PFSK-1 (cell line): ENCODE data around the gene LST1.

Source experiments
- FOXP2 ChIP-seq: optimal IDR thresholded peaks from 2 replicates; pipeline ENCODE3; 2011; ENCODE audit warnings: borderline replicate concordance, control low read depth, inconsistent platforms; ENCODE audit not compliant: insufficient read depth; ENCODE audit errors: extremely low read length, extremely low read depth
- POLR2AphosphoS5 ChIP-seq: IDR thresholded peaks from 2 replicates; pipeline ENCODE4 v1.6.1; 2012; ENCODE audit warnings: low read depth, mild to moderate bottlenecking, control low read depth, low read length, moderate library complexity
- SIN3A ChIP-seq: IDR thresholded peaks from 2 replicates; pipeline ENCODE4 v1.6.1; 2012; ENCODE audit warnings: mild to moderate bottlenecking, low read length, moderate library complexity, borderline replicate concordance; ENCODE audit not compliant: insufficient read depth
- TAF1 ChIP-seq: IDR thresholded peaks from 2 replicates; pipeline ENCODE4 v1.6.1; 2012; ENCODE audit warnings: low read length, control low read depth, borderline replicate concordance; ENCODE audit not compliant: insufficient read depth
- TF ChIP-seq, protein P1 (sequence below), 2 experiments: IDR thresholded peaks; 2 replicates each; pipeline versions ENCODE4 v1.6.1 to v1.8.0; 2011 to 2012; ENCODE audit warnings: low read depth in 2 of 2, low read length in 2 of 2, control low read depth in 1 of 2, inconsistent platforms in 1 of 2, mild to moderate bottlenecking in 1 of 2, moderate library complexity in 1 of 2; ENCODE audit not compliant: insufficient read depth in 1 of 2

The LST1 gene

DNA sequence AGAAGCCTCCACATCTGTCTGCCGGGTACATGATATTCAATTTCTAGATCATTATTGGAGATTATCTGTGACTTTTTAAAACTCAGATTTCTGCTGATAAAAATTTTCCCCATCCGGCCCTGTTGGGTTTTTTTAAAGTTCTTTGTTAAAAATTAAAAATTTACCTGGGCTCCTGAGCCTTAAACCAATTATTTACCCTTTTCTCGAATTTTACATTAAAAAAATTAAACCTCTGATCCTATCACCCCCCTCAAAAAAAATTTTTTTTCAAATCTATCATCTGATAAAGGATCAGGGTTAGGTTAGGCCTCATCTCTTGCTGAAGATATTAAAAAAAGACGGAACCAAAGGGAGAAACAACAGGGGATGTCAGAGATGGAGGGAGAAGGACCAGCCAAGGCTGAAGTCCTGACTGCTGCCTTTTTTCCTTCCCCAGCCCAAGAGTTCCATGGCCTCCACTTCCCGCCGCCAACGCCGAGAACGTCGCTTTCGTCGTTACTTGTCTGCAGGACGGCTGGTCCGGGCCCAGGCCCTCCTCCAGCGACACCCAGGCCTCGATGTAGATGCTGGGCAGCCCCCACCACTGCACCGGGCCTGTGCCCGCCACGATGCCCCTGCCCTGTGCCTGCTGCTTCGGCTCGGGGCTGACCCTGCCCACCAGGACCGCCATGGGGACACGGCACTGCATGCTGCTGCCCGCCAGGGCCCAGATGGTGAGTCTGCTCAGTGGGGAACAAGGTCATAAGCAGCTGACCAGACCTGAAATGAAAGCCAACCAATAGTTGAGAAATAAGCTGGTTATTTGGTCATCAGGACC, 38.1 kb upstream of the LST1 start:
- TF ChIP-seq POLR2AphosphoS5 (no peak), SIN3A (no peak), TAF1 (no peak), FOXP2 (no peak)
- TF ChIP-seq, protein P1, sequence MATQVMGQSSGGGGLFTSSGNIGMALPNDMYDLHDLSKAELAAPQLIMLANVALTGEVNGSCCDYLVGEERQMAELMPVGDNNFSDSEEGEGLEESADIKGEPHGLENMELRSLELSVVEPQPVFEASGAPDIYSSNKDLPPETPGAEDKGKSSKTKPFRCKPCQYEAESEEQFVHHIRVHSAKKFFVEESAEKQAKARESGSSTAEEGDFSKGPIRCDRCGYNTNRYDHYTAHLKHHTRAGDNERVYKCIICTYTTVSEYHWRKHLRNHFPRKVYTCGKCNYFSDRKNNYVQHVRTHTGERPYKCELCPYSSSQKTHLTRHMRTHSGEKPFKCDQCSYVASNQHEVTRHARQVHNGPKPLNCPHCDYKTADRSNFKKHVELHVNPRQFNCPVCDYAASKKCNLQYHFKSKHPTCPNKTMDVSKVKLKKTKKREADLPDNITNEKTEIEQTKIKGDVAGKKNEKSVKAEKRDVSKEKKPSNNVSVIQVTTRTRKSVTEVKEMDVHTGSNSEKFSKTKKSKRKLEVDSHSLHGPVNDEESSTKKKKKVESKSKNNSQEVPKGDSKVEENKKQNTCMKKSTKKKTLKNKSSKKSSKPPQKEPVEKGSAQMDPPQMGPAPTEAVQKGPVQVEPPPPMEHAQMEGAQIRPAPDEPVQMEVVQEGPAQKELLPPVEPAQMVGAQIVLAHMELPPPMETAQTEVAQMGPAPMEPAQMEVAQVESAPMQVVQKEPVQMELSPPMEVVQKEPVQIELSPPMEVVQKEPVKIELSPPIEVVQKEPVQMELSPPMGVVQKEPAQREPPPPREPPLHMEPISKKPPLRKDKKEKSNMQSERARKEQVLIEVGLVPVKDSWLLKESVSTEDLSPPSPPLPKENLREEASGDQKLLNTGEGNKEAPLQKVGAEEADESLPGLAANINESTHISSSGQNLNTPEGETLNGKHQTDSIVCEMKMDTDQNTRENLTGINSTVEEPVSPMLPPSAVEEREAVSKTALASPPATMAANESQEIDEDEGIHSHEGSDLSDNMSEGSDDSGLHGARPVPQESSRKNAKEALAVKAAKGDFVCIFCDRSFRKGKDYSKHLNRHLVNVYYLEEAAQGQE (IDR thresholded peaks at IDR 0.05; ENCODE audit: insufficient read depth in 1 of 2, low read depth in 2 of 2, low read length in 2 of 2) = no peak

DNA sequence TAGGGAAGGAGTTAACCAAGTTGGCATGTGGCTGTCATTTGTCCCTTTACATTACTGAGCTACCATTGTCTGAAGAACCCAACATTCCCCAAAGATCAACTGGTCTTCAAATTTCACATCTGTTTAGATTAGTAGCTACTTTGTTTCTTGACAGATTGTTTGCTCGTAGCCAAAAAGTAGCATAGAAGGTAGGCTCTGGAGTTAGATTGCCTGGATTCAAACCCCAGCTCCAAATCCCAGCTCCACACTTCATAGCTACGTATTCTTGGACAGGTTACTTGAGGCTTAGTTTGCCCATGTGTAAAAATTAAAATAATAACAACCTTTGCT, 37.6 kb upstream of the LST1 start:
- TF ChIP-seq, protein P1 (IDR thresholded peaks at IDR 0.05; ENCODE audit: insufficient read depth in 1 of 2, low read depth in 2 of 2, low read length in 2 of 2) = no peak
- TF ChIP-seq TAF1 = no peak
- no peak for TF ChIP-seq POLR2AphosphoS5
- no peak for TF ChIP-seq FOXP2
- TF ChIP-seq SIN3A = no peak

DNA sequence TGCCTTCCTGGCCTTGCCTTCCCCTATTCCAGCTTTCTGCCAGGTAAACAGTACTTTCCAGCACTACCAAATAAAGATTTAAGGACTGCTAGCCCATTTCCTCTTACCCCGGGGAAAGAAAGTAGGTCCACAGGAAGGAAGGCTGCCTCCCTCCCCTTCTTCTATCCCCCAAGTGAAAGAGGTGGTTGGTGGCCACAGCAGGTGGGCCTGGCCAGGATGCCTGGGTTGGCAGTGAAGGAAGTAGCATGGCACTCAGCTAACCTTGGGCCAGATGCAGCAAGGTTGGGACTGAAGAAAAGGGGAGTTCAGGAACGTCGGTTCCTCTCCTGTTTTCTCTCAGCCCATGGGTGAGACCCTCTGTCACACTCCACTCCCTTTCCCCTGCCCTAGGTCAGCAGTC, 29.8 kb upstream of the LST1 start:
- TF ChIP-seq POLR2AphosphoS5 = no peak
- no peak for TF ChIP-seq TAF1
- TF ChIP-seq SIN3A = no peak
- TF ChIP-seq, protein P1 (IDR thresholded peaks at IDR 0.05; ENCODE audit: insufficient read depth in 1 of 2, low read depth in 2 of 2, low read length in 2 of 2) = no peak
- TF ChIP-seq FOXP2 = no peak

DNA sequence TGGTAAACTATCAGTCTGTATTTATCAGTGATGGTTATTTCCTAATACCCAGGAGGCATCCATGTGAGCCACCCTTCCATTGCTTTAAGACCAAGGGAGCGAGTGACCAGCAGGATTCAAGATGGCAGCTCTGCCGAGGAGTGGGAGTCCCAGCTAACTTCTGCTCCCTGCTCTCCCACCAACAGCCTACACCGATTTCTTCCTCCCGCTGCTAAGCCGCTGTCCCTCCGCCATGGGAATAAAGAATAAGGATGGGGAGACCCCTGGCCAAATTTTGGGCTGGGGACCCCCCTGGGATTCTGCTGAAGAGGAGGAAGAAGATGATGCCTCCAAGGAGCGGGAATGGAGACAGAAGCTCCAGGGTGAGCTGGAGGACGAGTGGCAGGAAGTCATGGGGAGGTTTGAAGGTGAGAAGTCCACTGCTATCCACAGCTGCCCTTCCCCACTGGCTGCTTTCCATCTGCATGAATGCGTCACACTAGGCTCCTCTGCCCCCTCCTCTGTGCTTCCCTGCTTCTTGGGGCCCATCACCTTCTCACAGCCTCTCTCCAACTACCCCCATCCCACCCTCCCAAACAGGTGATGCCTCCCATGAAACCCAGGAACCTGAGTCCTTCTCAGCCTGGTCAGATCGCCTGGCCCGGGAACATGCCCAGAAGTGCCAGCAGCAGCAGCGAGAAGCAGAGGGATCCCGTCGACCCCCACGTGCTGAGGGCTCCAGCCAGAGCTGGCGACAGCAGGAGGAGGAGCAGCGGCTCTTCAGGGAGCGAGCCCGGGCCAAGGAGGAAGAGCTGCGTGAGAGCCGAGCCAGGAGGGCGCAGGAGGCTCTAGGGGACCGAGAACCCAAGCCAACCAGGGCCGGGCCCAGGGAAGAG, 28.4 kb upstream of the LST1 start:
- TF ChIP-seq TAF1 = no peak
- TF ChIP-seq, protein P1 (IDR thresholded peaks at IDR 0.05; ENCODE audit: insufficient read depth in 1 of 2, low read depth in 2 of 2, low read length in 2 of 2) = no peak
- no peak for TF ChIP-seq FOXP2
- TF ChIP-seq SIN3A = no peak
- no peak for TF ChIP-seq POLR2AphosphoS5

DNA sequence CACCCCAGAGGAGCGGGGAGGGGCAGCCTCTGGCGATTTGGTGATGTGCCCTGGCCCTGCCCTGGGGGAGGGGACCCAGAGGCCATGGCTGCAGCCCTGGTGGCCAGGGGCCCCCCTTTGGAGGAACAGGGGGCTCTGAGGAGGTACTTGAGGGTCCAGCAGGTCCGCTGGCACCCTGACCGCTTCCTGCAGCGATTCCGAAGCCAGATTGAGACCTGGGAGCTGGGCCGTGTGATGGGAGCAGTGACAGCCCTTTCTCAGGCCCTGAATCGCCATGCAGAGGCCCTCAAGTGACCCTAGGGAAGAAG, 27.8 kb upstream of the LST1 start:
- TF ChIP-seq FOXP2 (no peak), SIN3A (no peak), POLR2AphosphoS5 (no peak), TAF1 (no peak)
- TF ChIP-seq, protein P1 (IDR thresholded peaks at IDR 0.05; ENCODE audit: insufficient read depth in 1 of 2, low read depth in 2 of 2, low read length in 2 of 2) = no peak
